ENCODE data around the gene RPL10.

DNA sequence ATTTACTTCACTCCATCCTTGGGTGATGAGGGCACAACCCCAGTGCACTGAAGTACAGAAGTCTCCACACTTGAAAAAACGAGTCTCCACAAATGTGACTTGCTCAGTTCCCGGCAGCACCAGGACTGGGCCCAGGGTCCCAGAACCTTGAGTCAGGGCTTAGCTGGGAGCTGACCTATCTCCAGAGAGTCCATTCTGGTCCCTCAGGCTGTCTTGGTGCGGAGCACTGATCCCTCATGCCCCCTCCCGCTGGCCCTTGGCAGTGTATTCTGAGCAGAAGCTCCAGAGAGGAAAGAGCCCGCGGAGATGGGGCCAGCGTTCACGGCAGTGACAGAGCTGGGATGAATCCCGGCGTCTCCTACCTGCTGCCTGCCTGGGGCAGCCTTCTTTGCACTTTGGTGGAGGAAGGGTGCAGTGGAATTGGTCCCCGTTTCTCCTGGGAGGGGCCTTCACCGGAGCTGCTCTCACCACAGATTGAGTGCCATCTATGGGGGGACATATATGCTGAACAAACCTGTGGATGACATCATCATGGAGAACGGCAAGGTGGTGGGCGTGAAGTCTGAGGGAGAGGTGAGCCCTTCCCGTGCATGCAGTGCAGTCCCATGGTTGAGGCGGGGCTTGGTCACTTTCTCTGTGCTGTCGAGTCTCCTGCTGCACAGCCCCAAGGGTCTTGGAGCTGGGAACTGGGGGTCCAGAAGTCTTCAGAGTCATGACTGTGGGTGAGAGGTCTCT, 42.6 kb downstream of the RPL10 start:
- TF ChIP-seq EZH2 (IDR thresholded peaks at IDR 0.05; ENCODE audit: insufficient read depth, poor library complexity, severe bottlenecking) (no peak), EZH2phosphoT487 (IDR thresholded peaks at IDR 0.05; ENCODE audit: insufficient read depth, low read depth) (no peak)
